K562 (cell line): ENCODE measurements around the gene SFXN3. TPM values are rescaled to one million over a fixed set of nuclear protein-coding genes. Genes with fewer than 3 reads are reported as not detected.

Experiments used
- ATAC-seq: fragments of 200-7000 bp; cut with Tn5 transposase; 3 replicates; pipeline ENCODE4 v1.9.1; 2020; ENCODE audit warnings: moderate library complexity
- BruUV-seq: library from RNA; stranded (reverse); fragments of 400-500 nt; replicated peaks from 2 replicates; lab custom pipeline; 2021; lab: Mats Ljungman, UMichigan
- CTCF ChIA-PET: fragments of 300-600 bp; formaldehyde crosslinking; extraction: SDS; loops from one replicate; lab custom pipeline; 2021; ENCODE audit warnings: low intra/inter-chr PET ratio; lab: Yijun Ruan, JAX
- POLR2A ChIA-PET: fragments of 300-600, 350-650 bp; sonication (Branson Sonifier 250); formaldehyde crosslinking; extraction: SDS; loops from one replicate; lab custom pipeline; 2021; ENCODE audit warnings: antibody characterized with exemption, inconsistent platforms; lab: Yijun Ruan, JAX
- DNase-seq, 4 experiments: peaks; one replicate each; pipeline versions ENCODE4 v3.0.0 to v3.0.0-alpha.2; 2011 to 2018; ENCODE audit warnings: low spot score in 3 of 4, mixed read lengths in 3 of 4; ENCODE audit errors: extremely low read depth in 1 of 4
- FAIRE-seq: peaks from 2 replicates; lab custom pipeline; 2011; peaks lifted over from hg19 to GRCh38; lab: Jason Lieb, UNC
- H2AFZ ChIP-seq: 2 replicates; pipeline ENCODE4 v1.6.0; 2011; ENCODE audit warnings: low read depth, low read length, control low read depth, inconsistent platforms
- H3K27ac ChIP-seq: fragments of 200-600 bp; 3 replicates; pipeline ENCODE4 v1.8.0; 2011; ENCODE audit warnings: low read depth, mild to moderate bottlenecking, control low read depth, inconsistent platforms, low read length, moderate library complexity, mixed read lengths; ENCODE audit errors: extremely low read depth
- H3K27me3 ChIP-seq, 2 experiments: fragments of 300-600 bp in 1 of 2; 2 replicates in 1 of 2; 3 replicates in 1 of 2; pipeline versions ENCODE4 v1.6.0 to v1.8.0; 2011; ENCODE audit warnings: inconsistent platforms in 2 of 2, low read length in 2 of 2, mild to moderate bottlenecking in 1 of 2, mixed read lengths in 1 of 2, moderate library complexity in 1 of 2; ENCODE audit not compliant: control insufficient read depth in 2 of 2, insufficient read depth in 2 of 2
- H3K36me3 ChIP-seq: fragments of 300-600 bp; 3 replicates; pipeline ENCODE4 v1.8.0; 2011; ENCODE audit warnings: mild to moderate bottlenecking, low read length, inconsistent platforms; ENCODE audit not compliant: control insufficient read depth, insufficient read depth
- H3K4me1 ChIP-seq, 2 experiments: fragments of 200-600 bp in 1 of 2; replicated peaks in 1 of 2; 2 replicates in 1 of 2; 3 replicates in 1 of 2; pipeline versions ENCODE4 v1.5.1 to v1.8.0; 2011; ENCODE audit warnings: inconsistent platforms in 2 of 2, low read length in 2 of 2, mild to moderate bottlenecking in 1 of 2, mixed read lengths in 1 of 2, moderate library complexity in 1 of 2; ENCODE audit not compliant: control insufficient read depth in 2 of 2, insufficient read depth in 2 of 2
- H3K4me2 ChIP-seq: 2 replicates; pipeline ENCODE4 v1.6.1; 2011; ENCODE audit warnings: low read length, control low read depth, inconsistent platforms, mixed read lengths; ENCODE audit not compliant: insufficient read depth
- H3K4me3 ChIP-seq: fragments of 200-600 bp; sonication (generic), shearing (Covaris generic); 2 replicates; pipeline ENCODE4 v1.5.1; 2016; ENCODE audit warnings: control low read depth, inconsistent platforms
- H3K79me2 ChIP-seq: fragments of 200-600 bp; 3 replicates; pipeline ENCODE4 v1.8.0; 2011; ENCODE audit warnings: low read length, inconsistent platforms; ENCODE audit not compliant: control insufficient read depth, insufficient read depth
- H3K9ac ChIP-seq, 2 experiments: 2 replicates each; pipeline versions ENCODE4 v1.6.0 to v1.6.1; 2011; ENCODE audit warnings: low read depth in 2 of 2, low read length in 2 of 2, control low read depth in 1 of 2, inconsistent platforms in 1 of 2, mild to moderate bottlenecking in 1 of 2, mixed read lengths in 1 of 2; ENCODE audit not compliant: insufficient read depth in 1 of 2
- H3K9me1 ChIP-seq: one replicate; pipeline ENCODE4 v1.6.0; 2011; ENCODE audit warnings: inconsistent platforms, mild to moderate bottlenecking, low read length, moderate library complexity; ENCODE audit not compliant: control insufficient read depth, insufficient read depth
- H3K9me3 ChIP-seq: replicated peaks from 2 replicates; pipeline ENCODE4 v1.5.1; 2011; ENCODE audit warnings: low read depth, low read length, inconsistent platforms; ENCODE audit not compliant: control insufficient read depth, insufficient read depth
- H4K20me1 ChIP-seq: replicated peaks from 2 replicates; pipeline ENCODE4 v1.6.1; 2011; ENCODE audit warnings: low read length, inconsistent platforms, mixed read lengths; ENCODE audit not compliant: control insufficient read depth, insufficient read depth
- BRD4 ChIP-seq: fragments of 200-600 bp; sonication (generic); IDR thresholded peaks from 2 replicates; pipeline ENCODE4 v1.6.1; 2017; ENCODE audit warnings: inconsistent platforms
- CREBBP ChIP-seq: IDR thresholded peaks from one replicate; pipeline ENCODE4 v1.6.1; 2012; ENCODE audit warnings: low read depth, mild to moderate bottlenecking, control low read depth, inconsistent platforms, low read length
- HDAC2 ChIP-seq: fragments of 450-650 bp; IDR thresholded peaks from 2 replicates; pipeline ENCODE4 v1.6.1; 2016; ENCODE audit warnings: mild to moderate bottlenecking
- HDAC8 ChIP-seq: fragments of 450-650 bp; IDR thresholded peaks from 2 replicates; pipeline ENCODE4 v1.6.1; 2016; ENCODE audit warnings: mild to moderate bottlenecking, missing genetic modification characterization, moderate library complexity, missing compliant biosample characterization
- OTX1 ChIP-seq: fragments of 450-650 bp; formaldehyde crosslinking; IDR thresholded peaks from 2 replicates; pipeline ENCODE4 v1.4.0; 2022; ENCODE audit warnings: mild to moderate bottlenecking
- PHF20 ChIP-seq: fragments of 450-650 bp; IDR thresholded peaks from 2 replicates; pipeline ENCODE4 v1.6.1; 2018; ENCODE audit not compliant: partially characterized antibody
- RCOR1 ChIP-seq, 2 experiments: IDR thresholded peaks; 2 replicates each; pipeline ENCODE4 v1.6.1; 2012; ENCODE audit warnings: low read depth in 2 of 2, low read length in 2 of 2, borderline replicate concordance in 1 of 2, improper control_type of control experiment in 1 of 2
- SMARCE1 ChIP-seq: fragments of 450-650 bp; IDR thresholded peaks from 2 replicates; pipeline ENCODE4 v1.7.1; 2016; ENCODE audit warnings: mild to moderate bottlenecking
- SNIP1 ChIP-seq: fragments of 450-650 bp; IDR thresholded peaks from 2 replicates; pipeline ENCODE4 v1.7.1; 2017; ENCODE audit warnings: low read depth, mild to moderate bottlenecking
- ZNF175 ChIP-seq: fragments of 200-800 bp; sonication (Bioruptor generic); IDR thresholded peaks from 2 replicates; pipeline ENCODE4 v1.6.1; 2016; ENCODE audit warnings: low read depth, mild to moderate bottlenecking, missing genetic modification characterization, missing compliant biosample characterization
- ZNF3 ChIP-seq: fragments of 250-450 bp; sonication (Bioruptor Pico); IDR thresholded peaks from 2 replicates; pipeline ENCODE4 v1.5.0; 2021; ENCODE audit warnings: mild to moderate bottlenecking, moderate library complexity
- ZNF707 ChIP-seq: fragments of 250-450 bp; sonication (Bioruptor Pico); conservative IDR thresholded peaks from 2 replicates; pipeline ENCODE4 v1.8.0; 2022; ENCODE audit warnings: inconsistent platforms, mild to moderate bottlenecking, moderate library complexity
- WGBS: fragments of 100-300 bp; shearing (Covaris generic); methylation state at CpG from one replicate; pipeline ENCODE4 v1.1.6; 2016; ENCODE audit warnings: low coverage, mixed read lengths; ENCODE audit not compliant: insufficient coverage; ENCODE audit errors: missing lambda C conversion rate; 5-methylcytosine and 5-hydroxymethylcytosine counted together
- in situ Hi-C: fragments of 300-500 bp; cut with MboI; formaldehyde crosslinking; loops from 4 replicates; pipeline ENCODE4 v1.15.0; 2018; ENCODE audit warnings: inconsistent platforms, mixed read lengths
- intact Hi-C: fragments of 100-400 bp; cut with micrococcal nuclease; formaldehyde crosslinking; loops from 2 replicates; pipeline ENCODE4 v1.14.2; 2022
- polyA plus RNA-seq, 8 experiments: library from polyadenylated mRNA; depleted of rRNA in 4 of 8; stranded (reverse) in 5 of 8; unstranded in 3 of 8; fragments of >200 nt; fragmentation: Nextera tagmentation in 2 of 8; fragmentation: Illumina TruSeq in 1 of 8; extraction: Ambion mirVana in 2 of 8; extraction: Trizol in 1 of 8; gene quantifications; 2 replicates each; pipeline versions ENCODE4 v1.2.1 to v1.2.3, GENCODE V29; 2011 to 2014; ENCODE audit warnings: inconsistent platforms in 1 of 8, missing spikeins in 1 of 8
- total RNA-seq, 7 experiments: library from RNA; depleted of rRNA in 6 of 7; stranded (reverse); fragments of >200 nt in 6 of 7; fragmentation: Illumina TruSeq in 2 of 7; extraction: Trizol in 2 of 7; gene quantifications; 2 replicates each; pipeline versions ENCODE4 v1.2.1 to v1.2.3, GENCODE V29; 2011 to 2021; ENCODE audit warnings: low replicate concordance in 1 of 7
- TF ChIP-seq, protein P1 (sequence below): fragments of 200-800 bp; sonication (Bioruptor generic); IDR thresholded peaks from 2 replicates; pipeline ENCODE4 v1.6.1; 2017; ENCODE audit warnings: missing genetic modification characterization, missing compliant biosample characterization

Gene SFXN3
- total and polyA plus RNA-seq, 9 of the 15 experiments (the other 6 are each of a cell fraction or from before 2014, with no cell fraction given): 0.24 to 4.6 (median 0.86) TPM

DNA sequence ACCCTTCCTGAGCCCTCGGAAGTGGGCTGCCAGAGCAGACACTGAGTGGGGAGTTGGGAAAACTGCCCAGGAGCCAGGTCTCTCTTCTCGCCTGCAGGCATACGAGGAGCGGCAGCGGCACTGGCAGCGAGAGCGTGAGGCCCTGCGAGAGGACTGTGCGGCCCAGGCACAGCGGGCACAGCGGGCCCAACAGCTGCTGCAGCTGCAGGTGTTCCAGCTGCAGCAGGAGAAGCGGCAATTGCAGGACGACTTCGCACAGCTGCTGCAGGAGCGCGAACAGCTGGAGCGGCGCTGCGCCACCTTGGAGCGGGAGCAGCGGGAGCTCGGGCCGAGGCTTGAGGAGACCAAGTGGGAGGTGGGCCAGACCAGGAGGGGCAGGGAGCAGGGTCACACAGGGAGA lies 25.7 kb upstream of the SFXN3 start:
- ChIA-PET POLR2A (no interaction called here), CTCF (no interaction called here)

More for the DNA sequence above, 25.7 kb upstream of the SFXN3 start:
- no peak for ATAC-seq
- BruUV-seq: no TSS peak
- peaks cover 27% of the 10 kb centered on the region for H3K79me2 ChIP-seq
- no peaks in the 10 kb centered on the region for H3K9me3 ChIP-seq
- H3K9ac ChIP-seq: no peak overlapping the region
- no peak overlapping the region for H2AFZ ChIP-seq
- H3K4me2 ChIP-seq: no peak overlapping the region
- H3K4me3 ChIP-seq: no peak overlapping the region
- TF ChIP-seq HDAC8 (tag) (no peak), CREBBP (no peak), ZNF175 (CRISPR knock-in tag) (no peak), HDAC2 (no peak), PHF20 (no peak), BRD4 (no peak), RCOR1 (IDR thresholded peaks at IDR 0.05; ENCODE audit: borderline replicate concordance in 1 of 2, low read depth in 2 of 2, low read length in 2 of 2) (no peak), ZNF3 (CRISPR knock-in tag) (no peak), OTX1 (no peak), SNIP1 (no peak), ZNF707 (CRISPR knock-in tag) (no peak), SMARCE1 (no peak)
- TF ChIP-seq, protein P1, sequence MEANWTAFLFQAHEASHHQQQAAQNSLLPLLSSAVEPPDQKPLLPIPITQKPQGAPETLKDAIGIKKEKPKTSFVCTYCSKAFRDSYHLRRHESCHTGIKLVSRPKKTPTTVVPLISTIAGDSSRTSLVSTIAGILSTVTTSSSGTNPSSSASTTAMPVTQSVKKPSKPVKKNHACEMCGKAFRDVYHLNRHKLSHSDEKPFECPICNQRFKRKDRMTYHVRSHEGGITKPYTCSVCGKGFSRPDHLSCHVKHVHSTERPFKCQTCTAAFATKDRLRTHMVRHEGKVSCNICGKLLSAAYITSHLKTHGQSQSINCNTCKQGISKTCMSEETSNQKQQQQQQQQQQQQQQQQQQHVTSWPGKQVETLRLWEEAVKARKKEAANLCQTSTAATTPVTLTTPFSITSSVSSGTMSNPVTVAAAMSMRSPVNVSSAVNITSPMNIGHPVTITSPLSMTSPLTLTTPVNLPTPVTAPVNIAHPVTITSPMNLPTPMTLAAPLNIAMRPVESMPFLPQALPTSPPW (CRISPR knock-in tag): no peak
- no peak for FAIRE-seq
- H3K27ac ChIP-seq: no peak overlapping the region
- H3K4me1 ChIP-seq: peaks cover 9 to 53% of the 10 kb centered on the region in 2 experiments; a peak in 4 of 5 replicates
- H3K36me3 ChIP-seq: peaks cover 50% of the 10 kb centered on the region; the same call in 2 of the 3 replicates
- H3K27me3 ChIP-seq: no peaks in the 10 kb centered on the region
- intact Hi-C loops: no loop called here
- WGBS: 94% methylated on average over 7 of the region's 23 CpGs
- H3K9me1 ChIP-seq: no peaks in the 10 kb centered on the region
- in situ Hi-C loops: no loop called here
- DNase-seq: no peak
- H4K20me1 ChIP-seq: no peaks in the 10 kb centered on the region
